Measurements from ENCODE around the gene EIF2AK2. TPM values are rescaled to one million over a fixed set of nuclear protein-coding genes. Genes with fewer than 3 reads are reported as not detected.
"Not testable (repeated sequence)": the region's sequence is repeated elsewhere in the genome, so short reads cannot be mapped to it uniquely, and the experiment has no call there.

The EIF2AK2 gene
- total and polyA plus RNA-seq, 4 experiments from 2014 or later, result 14.6 to 44.1 (median 30.2) TPM

DNA sequence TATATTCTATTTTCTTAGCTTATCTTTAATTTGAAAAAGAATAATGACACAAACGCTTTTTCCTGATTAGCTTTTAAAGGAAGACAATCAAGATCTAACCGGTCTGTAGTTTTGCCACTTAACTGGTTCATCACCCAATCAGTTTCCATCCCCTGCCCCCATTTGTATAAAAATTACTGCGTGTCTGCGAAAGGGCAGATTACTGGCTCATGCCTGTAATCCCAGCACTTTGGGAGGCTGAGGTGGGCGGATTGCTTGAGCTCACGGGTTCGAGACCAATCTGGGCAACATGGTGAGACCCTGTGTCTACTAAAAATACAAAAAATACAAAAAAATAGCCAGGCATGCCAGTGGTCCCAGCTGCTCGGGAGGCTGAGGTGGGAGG lies 41.9 kb upstream of the EIF2AK2 start:
- CTCF ChIA-PET (ENCODE audit: partially characterized antibody), result no interaction called here
- peaks cover 14 to 36% (median 22%) of the 10 kb centered on the region in 4 donors for H3K4me1 Mint-ChIP-seq
- POLR2A ChIA-PET (ENCODE audit: partially characterized antibody), result interaction anchor here (1.2 kb wide), 2 partner anchors 9 to 42 kb away, joined by 3 to 4 read pairs; partner anchors contain the start of gene EIF2AK2
- peak overlapping the region in 2 of 7 donors; percentile 23 to 42 for H3K27ac Mint-ChIP-seq
- H3K27ac ChIP-seq (ENCODE audit: low read depth, low read length), result no peak overlapping the region
- H3K4me3 Mint-ChIP-seq, result peak overlapping the region in 1 of 8 donors; percentile 69
- intact Hi-C loops (cut with micrococcal nuclease), result no loop called here
- H3K36me3 ChIP-seq (ENCODE audit: insufficient read depth, low read length), result peaks cover 4% of the 10 kb centered on the region
- H3K9me3 ChIP-seq (ENCODE audit: control insufficient read depth in 1 of 2, low read length in 2 of 2), result no peaks in the 10 kb centered on the region
- H3K4me1 ChIP-seq (ENCODE audit: insufficient read depth, low read length), result peaks cover 46% of the 10 kb centered on the region
- H3K4me3 ChIP-seq (ENCODE audit: low read length in 2 of 2), result no peak overlapping the region
- peaks cover 0 to 3% (median 1%) of the 10 kb centered on the region in 8 donors for H3K9me3 Mint-ChIP-seq
- H3K27me3 Mint-ChIP-seq, result no peaks in the 10 kb centered on the region
- no peaks in the 10 kb centered on the region for H3K27me3 ChIP-seq (ENCODE audit: insufficient read depth, low read length)
- DNase-seq, result no peak
- H3K36me3 Mint-ChIP-seq, result peaks cover 19 to 30% of the 10 kb centered on the region in 2 donors

DNA sequence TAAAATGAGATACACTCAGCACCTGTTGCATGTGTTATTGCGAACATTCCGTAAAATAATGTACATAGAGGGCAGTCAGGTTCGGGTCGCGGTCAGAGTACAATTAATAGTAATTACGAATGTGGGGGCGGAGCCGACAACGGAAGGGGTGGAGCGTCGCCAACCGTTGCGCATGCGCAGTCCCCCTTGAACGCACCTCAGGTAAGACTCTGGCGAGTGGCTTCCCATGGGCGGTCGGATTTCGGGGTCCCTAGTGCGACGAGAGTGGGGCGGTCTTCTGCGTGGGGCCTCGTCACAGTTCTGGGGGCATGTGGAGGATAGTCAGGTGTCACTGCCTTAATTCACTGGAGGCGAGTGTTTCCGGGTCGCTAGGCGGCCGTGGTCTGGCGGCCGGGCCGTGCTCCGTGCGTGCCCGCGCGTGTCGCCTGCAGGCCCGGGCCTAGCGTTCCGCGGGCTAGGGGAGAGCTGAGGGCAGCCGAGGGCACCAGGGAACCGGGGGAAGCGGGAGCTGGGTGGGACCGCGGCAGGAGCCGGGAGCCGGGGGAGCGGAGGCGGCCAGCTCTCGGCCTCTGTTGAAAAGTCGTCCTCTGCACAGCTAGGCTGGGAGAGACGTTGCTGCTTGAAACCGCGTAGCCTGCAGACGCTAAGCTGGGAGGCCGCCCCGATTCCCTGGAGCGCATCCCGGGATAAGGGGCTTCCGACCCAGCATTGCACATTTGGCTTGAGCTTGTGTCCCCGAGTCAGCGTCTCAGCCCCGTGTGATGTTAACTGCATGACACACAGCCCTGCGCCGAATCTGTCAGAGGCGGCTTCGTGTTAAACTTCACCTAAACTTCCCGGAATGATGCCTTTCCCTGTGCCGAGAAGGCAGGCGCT lies 39.8 kb upstream of the EIF2AK2 start, which contains the start of gene CEBPZOS:
Gene CEBPZOS, plus strand, starts transcription at position 177 of the 876 bp plus-strand sequence. CDS start 3,209 bp downstream, outside the sequence.
- H3K9me3 Mint-ChIP-seq, result peaks cover 0 to 3% (median 0%) of the 10 kb centered on the region in 8 donors
- no peaks in the 10 kb centered on the region for H3K9me3 ChIP-seq (ENCODE audit: control insufficient read depth in 1 of 2, low read length in 2 of 2)
- H3K27me3 ChIP-seq (ENCODE audit: insufficient read depth, low read length), result no peaks in the 10 kb centered on the region
- intact Hi-C loops (cut with micrococcal nuclease), result loop anchor here (1.0 to 2.0 kb wide), 3 partner anchors 34 to 112 kb away; partner anchors contain the start of genes CEBPZ, EIF2AK2, GPATCH11 and HEATR5B
- DNase-seq, result peak; percentile 88 to 90 (median 89)
- no peaks in the 10 kb centered on the region for H3K36me3 ChIP-seq (ENCODE audit: insufficient read depth, low read length)
- peak within 1 kb of the TSS; percentile 79 for H3K27ac ChIP-seq (ENCODE audit: low read depth, low read length)
- ChIA-PET POLR2A (ENCODE audit: partially characterized antibody) (interaction anchor here (0.9 to 2.7 kb wide), 8 partner anchors 15 to 230 kb away, joined by 3 to 22 read pairs (median 4); partner anchors contain the start of genes CEBPZ, EIF2AK2, NDUFAF7 and STRN), CTCF (ENCODE audit: partially characterized antibody) (interaction anchor here (0.9 to 1.1 kb wide), 2 partner anchors 24 to 27 kb away, joined by 4 to 5 read pairs; no protein-coding TSS in a partner anchor)
- H3K27ac Mint-ChIP-seq, result peak within 1 kb of the TSS; percentile 87 to 100 (median 97)
- peak within 1 kb of the TSS; percentile 97 to 100 (median 98) for H3K4me3 Mint-ChIP-seq
- peaks cover 41% of the 10 kb centered on the region for H3K4me1 ChIP-seq (ENCODE audit: insufficient read depth, low read length)
- no peaks in the 10 kb centered on the region for H3K27me3 Mint-ChIP-seq
- H3K4me3 ChIP-seq (ENCODE audit: low read length in 2 of 2), result peak within 1 kb of the TSS; percentile 80 to 93
- peaks cover 11 to 36% (median 19%) of the 10 kb centered on the region in 4 donors for H3K4me1 Mint-ChIP-seq
- peaks cover 4 to 15% of the 10 kb centered on the region in 2 donors for H3K36me3 Mint-ChIP-seq

DNA sequence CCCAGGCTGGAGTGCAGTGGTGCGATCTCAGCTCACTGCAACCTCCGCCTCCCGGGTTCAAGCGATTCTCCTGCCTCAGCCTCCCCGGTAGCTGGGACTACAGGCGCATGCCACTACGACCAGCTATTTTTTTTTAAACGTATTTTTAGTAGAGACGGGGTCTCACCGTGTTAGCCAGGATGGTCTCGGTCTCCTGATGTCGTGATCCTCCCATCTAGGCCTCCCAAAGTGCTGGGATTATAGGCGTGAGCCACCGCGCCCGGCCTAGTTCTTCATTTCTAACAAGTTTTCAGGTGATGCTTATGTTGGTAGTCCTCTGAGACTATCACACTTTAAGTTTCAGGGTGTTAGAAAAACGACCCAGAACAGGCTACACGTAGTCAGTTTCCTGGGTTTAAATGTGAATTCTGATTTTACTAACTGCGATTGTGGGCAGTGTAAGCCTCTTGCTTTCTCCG lies 39.1 kb upstream of the EIF2AK2 start:
- H3K27me3 ChIP-seq (ENCODE audit: insufficient read depth, low read length); H3K9me3 Mint-ChIP-seq; CTCF ChIA-PET (ENCODE audit: partially characterized antibody); H3K9me3 ChIP-seq (ENCODE audit: control insufficient read depth in 1 of 2, low read length in 2 of 2); DNase-seq; H3K36me3 ChIP-seq (ENCODE audit: insufficient read depth, low read length); H3K27me3 Mint-ChIP-seq: not testable (repeated sequence)
- Histone ChIP-seq H3K4me3 (ENCODE audit: low read length in 2 of 2) (peak overlapping the region; percentile 80 to 93), H3K4me1 (ENCODE audit: insufficient read depth, low read length) (peaks cover 35% of the 10 kb centered on the region), H3K27ac (ENCODE audit: low read depth, low read length) (peak overlapping the region; percentile 79)
- Mint-ChIP-seq H3K27ac (peak overlapping the region; percentile 87 to 100 (median 97)), H3K4me1 (peaks cover 11 to 36% (median 19%) of the 10 kb centered on the region in 4 donors), H3K36me3 (peaks cover 0 to 11% of the 10 kb centered on the region in 2 donors), H3K4me3 (peak overlapping the region; percentile 97 to 100 (median 98))
- POLR2A ChIA-PET (ENCODE audit: partially characterized antibody), result interaction anchor here (2.7 kb wide), 1 partner anchor 36 kb away, joined by 22 read pairs; the partner anchor contains the start of genes CEBPZ and NDUFAF7
- intact Hi-C loops (cut with micrococcal nuclease), result loop anchor here (1.0 to 2.0 kb wide), 3 partner anchors 35 to 112 kb away; partner anchors contain the start of genes CEBPZ, EIF2AK2, GPATCH11 and HEATR5B

DNA sequence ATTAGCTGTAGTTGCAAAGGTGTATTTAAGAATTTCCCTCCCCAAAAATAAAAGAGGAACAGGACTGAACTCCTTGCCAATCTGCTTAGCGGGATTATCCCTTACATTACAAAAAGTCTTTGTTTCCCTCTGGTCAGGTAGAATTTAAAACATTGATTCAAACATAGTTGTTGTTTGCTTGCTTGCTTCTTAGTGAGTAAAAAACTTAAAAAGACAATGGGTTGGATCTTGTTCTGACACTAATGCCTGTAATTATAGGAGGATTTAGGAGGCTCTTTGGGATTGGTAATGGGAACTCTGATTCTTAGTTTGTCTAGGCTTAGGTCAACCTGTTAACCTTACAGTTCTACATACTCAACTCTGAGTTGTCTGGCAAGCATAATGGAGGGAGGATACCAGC lies 35.8 kb upstream of the EIF2AK2 start:
- H3K27ac Mint-ChIP-seq, result no peak overlapping the region
- peaks cover 0 to 6% of the 10 kb centered on the region in 2 donors for H3K36me3 Mint-ChIP-seq
- ChIA-PET CTCF (ENCODE audit: partially characterized antibody) (interaction anchor here (0.6 kb wide), 1 partner anchor 23 kb away, joined by 3 read pairs; no protein-coding TSS in a partner anchor), POLR2A (ENCODE audit: partially characterized antibody) (interaction anchor here (0.8 kb wide), 1 partner anchor 23 kb away, joined by 4 read pairs; no protein-coding TSS in a partner anchor)
- peaks cover 0 to 3% (median 0%) of the 10 kb centered on the region in 8 donors for H3K9me3 Mint-ChIP-seq
- no peaks in the 10 kb centered on the region for H3K27me3 ChIP-seq (ENCODE audit: insufficient read depth, low read length)
- H3K9me3 ChIP-seq (ENCODE audit: control insufficient read depth in 1 of 2, low read length in 2 of 2), result no peaks in the 10 kb centered on the region
- no peak overlapping the region for H3K4me3 ChIP-seq (ENCODE audit: low read length in 2 of 2)
- DNase-seq, result no peak
- H3K4me3 Mint-ChIP-seq, result no peak overlapping the region
- H3K4me1 ChIP-seq (ENCODE audit: insufficient read depth, low read length), result peaks cover 10% of the 10 kb centered on the region
- H3K4me1 Mint-ChIP-seq, result peaks cover 6 to 14% (median 10%) of the 10 kb centered on the region in 4 donors
- no peak overlapping the region for H3K27ac ChIP-seq (ENCODE audit: low read depth, low read length)
- intact Hi-C loops (cut with micrococcal nuclease), result no loop called here
- H3K36me3 ChIP-seq (ENCODE audit: insufficient read depth, low read length), result no peaks in the 10 kb centered on the region
- H3K27me3 Mint-ChIP-seq, result peaks cover 0 to 2% of the 10 kb centered on the region in 2 donors

DNA sequence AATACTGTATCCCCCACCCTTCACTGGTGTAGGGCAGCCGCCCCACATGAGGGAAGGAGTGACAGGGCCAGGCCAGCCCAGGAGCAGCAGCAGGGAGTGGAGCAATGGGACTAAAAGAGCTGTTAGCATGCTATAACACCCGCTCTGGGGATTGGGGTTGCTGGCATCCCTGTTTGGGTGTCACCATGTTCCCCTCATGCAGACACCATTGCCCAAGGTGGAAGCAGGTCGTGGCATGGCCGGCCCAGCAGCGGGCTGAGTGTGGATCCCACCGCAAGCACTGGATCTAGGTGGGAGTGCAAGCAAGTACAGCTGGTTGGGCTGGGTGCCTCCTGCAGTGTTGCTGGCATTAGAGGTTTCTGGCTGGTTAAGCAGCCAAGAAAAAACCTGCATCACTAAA lies 35.0 kb upstream of the EIF2AK2 start:
- Histone ChIP-seq H3K36me3 (ENCODE audit: insufficient read depth, low read length) (no peaks in the 10 kb centered on the region), H3K4me1 (ENCODE audit: insufficient read depth, low read length) (peaks cover 4% of the 10 kb centered on the region), H3K9me3 (ENCODE audit: control insufficient read depth in 1 of 2, low read length in 2 of 2) (no peaks in the 10 kb centered on the region), H3K27ac (ENCODE audit: low read depth, low read length) (no peak overlapping the region), H3K4me3 (ENCODE audit: low read length in 2 of 2) (no peak overlapping the region), H3K27me3 (ENCODE audit: insufficient read depth, low read length) (no peaks in the 10 kb centered on the region)
- H3K36me3 Mint-ChIP-seq, result peaks cover 0 to 4% of the 10 kb centered on the region in 2 donors
- H3K27me3 Mint-ChIP-seq, result peaks cover 3 to 4% of the 10 kb centered on the region in 2 donors
- intact Hi-C loops (cut with micrococcal nuclease), result no loop called here
- POLR2A ChIA-PET (ENCODE audit: partially characterized antibody), result interaction anchor here (1.6 kb wide), 1 partner anchor 10 kb away, joined by 3 read pairs; no protein-coding TSS in a partner anchor
- peaks cover 3 to 6% (median 4%) of the 10 kb centered on the region in 4 donors for H3K4me1 Mint-ChIP-seq
- peaks cover 0 to 3% (median 0%) of the 10 kb centered on the region in 8 donors for H3K9me3 Mint-ChIP-seq
- DNase-seq, result no peak
- CTCF ChIA-PET (ENCODE audit: partially characterized antibody), result interaction anchor here (0.7 kb wide), 1 partner anchor 10 kb away, joined by 4 read pairs; no protein-coding TSS in a partner anchor
- no peak overlapping the region for H3K27ac Mint-ChIP-seq
- no peak overlapping the region for H3K4me3 Mint-ChIP-seq

DNA sequence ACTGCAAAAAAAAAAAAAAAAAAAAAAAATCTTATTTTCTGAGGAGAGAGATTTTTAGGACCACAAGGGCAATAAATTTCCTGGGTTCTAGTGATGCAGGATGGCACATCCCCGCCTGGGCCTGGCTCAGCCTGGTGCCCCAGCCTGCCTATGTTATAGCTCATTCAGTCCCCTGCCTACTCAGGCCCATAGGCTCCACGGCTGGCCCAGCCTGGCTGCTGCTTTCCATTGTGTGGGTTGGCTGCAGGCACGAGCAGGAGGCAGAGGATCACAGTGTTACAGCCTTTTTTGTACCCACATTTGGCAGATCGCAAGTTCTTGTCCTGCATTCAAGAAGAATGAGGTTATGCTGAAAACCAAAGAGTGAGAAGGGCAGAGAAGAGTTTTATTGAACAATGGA lies 34.5 kb upstream of the EIF2AK2 start:
- Histone ChIP-seq H3K27ac (ENCODE audit: low read depth, low read length) (no peak overlapping the region), H3K9me3 (ENCODE audit: control insufficient read depth in 1 of 2, low read length in 2 of 2) (no peaks in the 10 kb centered on the region), H3K36me3 (ENCODE audit: insufficient read depth, low read length) (no peaks in the 10 kb centered on the region), H3K4me3 (ENCODE audit: low read length in 2 of 2) (no peak overlapping the region), H3K27me3 (ENCODE audit: insufficient read depth, low read length) (no peaks in the 10 kb centered on the region), H3K4me1 (ENCODE audit: insufficient read depth, low read length) (peaks cover 4% of the 10 kb centered on the region)
- CTCF ChIA-PET (ENCODE audit: partially characterized antibody), result interaction anchor here (0.7 kb wide), 1 partner anchor 9 kb away, joined by 4 read pairs; no protein-coding TSS in a partner anchor
- Mint-ChIP-seq H3K4me3 (no peak overlapping the region), H3K27me3 (peaks cover 5 to 6% of the 10 kb centered on the region in 2 donors), H3K4me1 (peaks cover 1 to 3% (median 2%) of the 10 kb centered on the region in 4 donors), H3K36me3 (peaks cover 0 to 1% of the 10 kb centered on the region in 2 donors), H3K9me3 (peaks cover 0 to 1% (median 0%) of the 10 kb centered on the region in 8 donors), H3K27ac (peak overlapping the region in 2 of 7 donors; percentile 41 to 59)
- intact Hi-C loops (cut with micrococcal nuclease), result no loop called here
- no peak for DNase-seq
- POLR2A ChIA-PET (ENCODE audit: partially characterized antibody), result interaction anchor here (0.6 to 1.6 kb wide), 2 partner anchors 10 to 51 kb away, joined by 3 to 5 read pairs; no protein-coding TSS in a partner anchor

Measured in CD4-positive, alpha-beta memory T cell (primary cell).